Calu3 (cell line): ENCODE measurements around the gene FTO. TPM values are rescaled to one million over a fixed set of nuclear protein-coding genes. Genes with fewer than 3 reads are reported as not detected.

Experiments used
- BruUV-seq: library from RNA; stranded (reverse); fragments of 400-500 nt; replicated peaks from 2 replicates; lab custom pipeline; 2021; lab: Mats Ljungman, UMichigan
- CTCF ChIA-PET: fragments of 300-600 bp; sonication (Branson Sonifier 250); formaldehyde crosslinking; loops from one replicate; lab custom pipeline; 2022; ENCODE audit warnings: antibody characterized with exemption; lab: Charles Lee
- DNase-seq: peaks from one replicate; pipeline ENCODE4 v3.0.0; 2022
- H3K27ac Mint-ChIP-seq: one replicate; pipeline ENCODE4 v1.8.0; 2022; ENCODE audit warnings: mixed read lengths; ENCODE audit not compliant: unreplicated experiment
- H3K27me3 Mint-ChIP-seq: one replicate; pipeline ENCODE4 v1.8.0; 2022; ENCODE audit warnings: mixed read lengths; ENCODE audit not compliant: unreplicated experiment
- H3K36me3 Mint-ChIP-seq: one replicate; pipeline ENCODE4 v1.8.0; 2022; ENCODE audit warnings: mild to moderate bottlenecking, moderate library complexity, mixed read lengths; ENCODE audit not compliant: insufficient read depth, unreplicated experiment
- H3K4me1 Mint-ChIP-seq: one replicate; pipeline ENCODE4 v1.8.0; 2022; ENCODE audit warnings: mild to moderate bottlenecking, low read depth, mixed read lengths; ENCODE audit not compliant: unreplicated experiment
- H3K4me3 Mint-ChIP-seq: one replicate; pipeline ENCODE4 v1.8.0; 2022; ENCODE audit warnings: mild to moderate bottlenecking, low read depth, moderate library complexity, mixed read lengths; ENCODE audit not compliant: unreplicated experiment
- H3K9me3 Mint-ChIP-seq: one replicate; pipeline ENCODE4 v1.8.0; 2022; ENCODE audit warnings: low read depth, mixed read lengths; ENCODE audit not compliant: unreplicated experiment
- intact Hi-C: fragments of 100-400 bp; cut with micrococcal nuclease; formaldehyde crosslinking; loops from one replicate; pipeline ENCODE4 v1.10.0; 2022; ENCODE audit not compliant: unreplicated experiment
- total RNA-seq: library from RNA; stranded (reverse); gene quantifications from 2 replicates; pipeline ENCODE4 v1.2.3, GENCODE V29; 2022
- TF ChIP-seq, protein P1 (sequence below): fragments of 200-600 bp; IDR thresholded peaks from one replicate; pipeline ENCODE4 v1.8.0; 2022; ENCODE audit warnings: antibody characterized with exemption; ENCODE audit not compliant: unreplicated experiment

FTO gene
- total RNA-seq, 1 experiment from 2014 or later = 68.9 TPM

DNA sequence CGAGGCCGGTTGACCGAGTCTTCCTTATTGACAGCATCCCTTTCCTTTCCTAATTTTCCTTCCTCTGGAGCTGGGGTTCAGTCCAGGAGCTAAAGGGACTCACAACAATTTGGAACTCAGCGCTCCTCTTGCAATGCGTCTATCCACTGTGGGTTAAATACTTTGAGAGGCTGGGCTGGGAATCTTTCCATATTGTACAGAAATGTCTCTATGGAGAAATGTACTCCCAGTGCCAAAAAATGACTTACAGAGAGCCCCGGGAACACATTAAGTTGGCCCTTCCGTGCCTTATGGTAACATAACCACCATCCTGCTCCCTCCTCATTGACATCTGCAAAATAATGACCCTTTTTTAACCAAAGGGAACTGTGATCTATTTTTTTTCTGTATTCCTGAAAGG is 192.8 kb downstream of the FTO start:
- CTCF ChIA-PET = no interaction called here
- Mint-ChIP-seq H3K27me3 (no peaks in the 10 kb centered on the region), H3K4me1 (peaks cover 11% of the 10 kb centered on the region), H3K9me3 (no peaks in the 10 kb centered on the region), H3K36me3 (no peaks in the 10 kb centered on the region), H3K27ac (no peak overlapping the region), H3K4me3 (no peak overlapping the region)
- no peak for DNase-seq
- intact Hi-C loops = loop anchor here (5.0 to 10.0 kb wide), 2 partner anchors 388 to 1641 kb away; partner anchors contain the start of gene IRX3
- TF ChIP-seq, protein P1, sequence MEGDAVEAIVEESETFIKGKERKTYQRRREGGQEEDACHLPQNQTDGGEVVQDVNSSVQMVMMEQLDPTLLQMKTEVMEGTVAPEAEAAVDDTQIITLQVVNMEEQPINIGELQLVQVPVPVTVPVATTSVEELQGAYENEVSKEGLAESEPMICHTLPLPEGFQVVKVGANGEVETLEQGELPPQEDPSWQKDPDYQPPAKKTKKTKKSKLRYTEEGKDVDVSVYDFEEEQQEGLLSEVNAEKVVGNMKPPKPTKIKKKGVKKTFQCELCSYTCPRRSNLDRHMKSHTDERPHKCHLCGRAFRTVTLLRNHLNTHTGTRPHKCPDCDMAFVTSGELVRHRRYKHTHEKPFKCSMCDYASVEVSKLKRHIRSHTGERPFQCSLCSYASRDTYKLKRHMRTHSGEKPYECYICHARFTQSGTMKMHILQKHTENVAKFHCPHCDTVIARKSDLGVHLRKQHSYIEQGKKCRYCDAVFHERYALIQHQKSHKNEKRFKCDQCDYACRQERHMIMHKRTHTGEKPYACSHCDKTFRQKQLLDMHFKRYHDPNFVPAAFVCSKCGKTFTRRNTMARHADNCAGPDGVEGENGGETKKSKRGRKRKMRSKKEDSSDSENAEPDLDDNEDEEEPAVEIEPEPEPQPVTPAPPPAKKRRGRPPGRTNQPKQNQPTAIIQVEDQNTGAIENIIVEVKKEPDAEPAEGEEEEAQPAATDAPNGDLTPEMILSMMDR = no peak
- no TSS peak for BruUV-seq

DNA sequence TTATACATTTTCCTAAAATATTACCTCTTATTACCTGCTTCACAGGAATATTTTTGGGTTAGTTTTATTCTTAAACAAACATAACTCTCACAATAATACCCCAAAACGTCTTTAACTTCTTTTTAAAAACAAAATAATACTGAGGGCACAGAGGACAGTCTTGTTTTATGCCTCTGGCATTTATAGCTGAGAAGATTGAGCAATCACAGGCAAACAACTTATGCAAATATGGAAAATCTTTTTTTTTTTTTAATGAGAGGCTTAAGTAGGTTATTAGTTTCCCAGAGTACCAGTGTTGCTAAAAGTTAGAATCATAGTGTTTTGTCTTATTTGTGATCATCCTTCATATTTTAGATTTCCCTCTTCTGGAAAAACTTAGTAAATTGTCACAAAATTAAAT is 195.0 kb downstream of the FTO start:
- Mint-ChIP-seq H3K4me3 (no peak overlapping the region), H3K27ac (no peak overlapping the region), H3K36me3 (no peaks in the 10 kb centered on the region), H3K27me3 (no peaks in the 10 kb centered on the region), H3K4me1 (peaks cover 5% of the 10 kb centered on the region), H3K9me3 (no peaks in the 10 kb centered on the region)
- BruUV-seq = no TSS peak
- intact Hi-C loops = loop anchor here (5.0 to 10.0 kb wide), 2 partner anchors 386 to 1638 kb away; partner anchors contain the start of gene IRX3
- CTCF ChIA-PET = interaction anchor here (1.0 kb wide), 1 partner anchor 20 kb away, joined by 3 read pairs; no protein-coding TSS in a partner anchor
- DNase-seq = no peak
- TF ChIP-seq, protein P1 = no peak

DNA sequence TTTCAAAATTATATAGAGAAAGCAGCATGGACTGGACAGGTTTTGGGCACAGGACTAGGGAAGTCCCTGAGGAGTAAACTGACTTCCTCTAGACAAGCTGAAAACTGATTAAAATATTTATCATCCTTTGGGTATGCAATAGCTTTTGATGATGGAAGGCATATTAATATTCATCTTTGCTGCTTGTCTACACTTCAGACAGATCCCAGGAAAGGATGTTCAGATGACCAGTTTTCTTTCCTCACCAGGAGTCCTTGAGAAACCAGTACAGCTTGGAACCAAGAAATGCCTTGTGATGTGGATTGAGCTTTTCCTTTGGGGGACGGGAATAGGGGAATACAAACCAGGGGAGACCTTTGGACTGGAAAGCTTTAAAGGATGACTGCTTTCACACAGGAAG is 195.5 kb downstream of the FTO start:
- no TSS peak for BruUV-seq
- no peak overlapping the region for H3K4me3 Mint-ChIP-seq
- peaks cover under 1% of the 10 kb centered on the region for H3K4me1 Mint-ChIP-seq
- H3K9me3 Mint-ChIP-seq = no peaks in the 10 kb centered on the region
- CTCF ChIA-PET = interaction anchor here (1.0 kb wide), 1 partner anchor 19 kb away, joined by 3 read pairs; no protein-coding TSS in a partner anchor
- no peak overlapping the region for H3K27ac Mint-ChIP-seq
- intact Hi-C loops = loop anchor here (5.0 to 10.0 kb wide), 2 partner anchors 385 to 1638 kb away; partner anchors contain the start of gene IRX3
- TF ChIP-seq, protein P1 = no peak
- no peaks in the 10 kb centered on the region for H3K36me3 Mint-ChIP-seq
- no peak for DNase-seq
- no peaks in the 10 kb centered on the region for H3K27me3 Mint-ChIP-seq

DNA sequence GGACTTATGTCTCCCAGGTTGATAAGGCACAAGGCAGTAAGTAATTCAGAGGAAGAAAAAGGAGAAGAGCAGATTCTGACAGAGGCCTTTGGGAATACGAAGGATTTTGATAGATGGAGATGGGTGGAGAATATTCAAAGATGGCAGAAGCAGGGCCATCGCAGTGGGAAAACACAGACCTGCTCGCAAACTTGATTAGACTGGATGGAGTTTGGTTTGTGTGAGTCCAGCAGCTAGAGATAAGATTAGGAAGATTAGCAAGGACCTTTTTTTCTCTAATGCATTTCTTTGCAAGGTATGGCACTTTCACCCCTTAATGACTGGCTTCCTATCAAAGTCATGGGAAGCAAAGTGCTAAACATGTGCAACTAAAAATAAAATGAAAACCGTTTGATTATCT is 196.7 kb downstream of the FTO start:
- TF ChIP-seq, protein P1 = no peak
- no peaks in the 10 kb centered on the region for H3K9me3 Mint-ChIP-seq
- no TSS peak for BruUV-seq
- no peaks in the 10 kb centered on the region for H3K4me1 Mint-ChIP-seq
- no peaks in the 10 kb centered on the region for H3K36me3 Mint-ChIP-seq
- DNase-seq = no peak
- no peaks in the 10 kb centered on the region for H3K27me3 Mint-ChIP-seq
- H3K27ac Mint-ChIP-seq = no peak overlapping the region
- intact Hi-C loops = no loop called here
- H3K4me3 Mint-ChIP-seq = no peak overlapping the region
- CTCF ChIA-PET = no interaction called here
